ENCODE measurements around the gene DDX43. TPM values are rescaled to one million over a fixed set of nuclear protein-coding genes. Genes with fewer than 3 reads are reported as not detected.

Gene DDX43
- total RNA-seq, result not detected in 3 replicates

DNA sequence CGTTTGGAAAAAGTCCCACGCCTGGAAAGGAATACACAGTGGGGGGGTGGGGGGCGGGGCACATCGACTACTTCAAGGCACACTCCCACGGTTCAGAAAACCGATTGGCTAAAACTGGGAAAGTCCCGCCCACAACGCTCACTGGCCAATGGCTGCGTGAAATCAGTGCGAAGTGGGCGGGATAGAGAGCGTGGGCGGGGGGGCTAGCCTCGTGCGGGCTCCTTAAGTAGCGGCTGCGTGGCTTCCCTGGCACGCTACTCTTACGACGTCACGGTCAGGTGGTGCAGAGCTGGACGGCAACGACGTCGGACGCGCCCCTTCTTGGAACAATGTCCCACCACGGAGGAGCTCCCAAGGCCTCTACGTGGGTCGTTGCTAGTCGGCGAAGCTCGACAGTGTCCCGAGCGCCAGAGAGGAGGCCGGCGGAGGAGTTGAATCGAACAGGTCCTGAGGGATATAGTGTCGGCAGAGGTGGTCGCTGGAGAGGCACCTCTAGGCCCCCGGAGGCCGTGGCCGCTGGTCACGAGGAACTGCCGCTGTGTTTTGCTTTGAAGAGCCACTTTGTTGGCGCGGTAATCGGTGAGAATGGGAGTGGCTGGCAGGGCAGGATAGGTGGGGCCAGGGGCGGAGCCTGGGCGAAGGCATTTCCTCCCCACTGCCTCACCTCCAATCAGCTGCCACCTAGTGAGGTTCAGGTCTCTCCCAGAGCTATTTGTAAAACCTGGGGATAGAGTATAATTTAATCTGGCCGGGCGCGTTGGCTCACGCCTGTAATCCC, at the start of gene DDX43:
TSS of gene DDX43 (plus strand) at position 252 of the 778 bp plus-strand sequence. CDS start at position 330, 78 bp downstream.
- Mint-ChIP-seq H3K36me3 (no peaks in the 10 kb centered on the region), H3K9me3 (no peaks in the 10 kb centered on the region), H3K27ac (no peak within 1 kb of the TSS), H3K4me1 (no peaks in the 10 kb centered on the region), H3K4me3 (no peak within 1 kb of the TSS), H3K27me3 (ENCODE audit: low read depth) (peaks cover 2% of the 10 kb centered on the region)
- no peak for DNase-seq (ENCODE audit: low spot score in 2 of 2, unreplicated experiment in 2 of 2)
- TF ChIP-seq, protein P1, sequence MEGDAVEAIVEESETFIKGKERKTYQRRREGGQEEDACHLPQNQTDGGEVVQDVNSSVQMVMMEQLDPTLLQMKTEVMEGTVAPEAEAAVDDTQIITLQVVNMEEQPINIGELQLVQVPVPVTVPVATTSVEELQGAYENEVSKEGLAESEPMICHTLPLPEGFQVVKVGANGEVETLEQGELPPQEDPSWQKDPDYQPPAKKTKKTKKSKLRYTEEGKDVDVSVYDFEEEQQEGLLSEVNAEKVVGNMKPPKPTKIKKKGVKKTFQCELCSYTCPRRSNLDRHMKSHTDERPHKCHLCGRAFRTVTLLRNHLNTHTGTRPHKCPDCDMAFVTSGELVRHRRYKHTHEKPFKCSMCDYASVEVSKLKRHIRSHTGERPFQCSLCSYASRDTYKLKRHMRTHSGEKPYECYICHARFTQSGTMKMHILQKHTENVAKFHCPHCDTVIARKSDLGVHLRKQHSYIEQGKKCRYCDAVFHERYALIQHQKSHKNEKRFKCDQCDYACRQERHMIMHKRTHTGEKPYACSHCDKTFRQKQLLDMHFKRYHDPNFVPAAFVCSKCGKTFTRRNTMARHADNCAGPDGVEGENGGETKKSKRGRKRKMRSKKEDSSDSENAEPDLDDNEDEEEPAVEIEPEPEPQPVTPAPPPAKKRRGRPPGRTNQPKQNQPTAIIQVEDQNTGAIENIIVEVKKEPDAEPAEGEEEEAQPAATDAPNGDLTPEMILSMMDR (IDR thresholded peaks at IDR 0.05; ENCODE audit: unreplicated experiment), result no peak

DNA sequence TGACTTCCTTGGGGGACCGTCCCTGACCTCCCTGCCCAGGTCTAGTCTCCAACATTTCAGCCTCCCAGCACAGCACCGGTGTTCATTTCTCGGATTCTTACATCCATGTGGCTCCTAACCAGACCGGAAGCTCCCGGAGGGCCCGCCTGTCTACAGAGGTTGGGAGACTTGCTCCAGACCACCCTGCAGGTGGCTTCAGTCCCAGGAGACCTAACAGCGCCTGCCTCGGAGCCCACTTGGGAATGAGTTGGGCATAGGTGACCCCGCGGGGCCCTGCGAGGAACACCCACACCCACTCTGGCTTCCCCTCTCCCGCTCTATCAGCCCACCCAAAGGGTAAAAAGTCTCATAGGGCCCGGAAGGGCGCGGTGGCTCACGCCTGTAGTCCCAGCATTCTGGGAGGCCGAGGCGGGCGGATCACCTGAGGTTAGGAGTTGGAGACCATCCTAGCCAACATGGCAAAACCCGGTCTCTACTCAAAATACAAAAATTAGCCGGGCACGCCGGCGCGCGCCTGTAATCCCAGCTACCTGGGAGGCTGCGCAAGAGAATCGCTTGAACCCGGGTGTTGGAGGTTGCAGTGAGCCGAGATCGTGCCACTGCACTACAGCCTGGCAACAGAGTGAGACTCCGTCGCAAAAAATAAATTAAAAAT, 46.0 kb upstream of the DDX43 start:
- Mint-ChIP-seq H3K4me1 (peaks cover 3% of the 10 kb centered on the region), H3K36me3 (no peaks in the 10 kb centered on the region), H3K27ac (no peak overlapping the region), H3K4me3 (no peak overlapping the region), H3K27me3 (ENCODE audit: low read depth) (peaks cover 63% of the 10 kb centered on the region), H3K9me3 (no peaks in the 10 kb centered on the region)
- TF ChIP-seq, protein P1 (IDR thresholded peaks at IDR 0.05; ENCODE audit: unreplicated experiment), result no peak
- DNase-seq (ENCODE audit: low spot score in 2 of 2, unreplicated experiment in 2 of 2), result no peak

DNA sequence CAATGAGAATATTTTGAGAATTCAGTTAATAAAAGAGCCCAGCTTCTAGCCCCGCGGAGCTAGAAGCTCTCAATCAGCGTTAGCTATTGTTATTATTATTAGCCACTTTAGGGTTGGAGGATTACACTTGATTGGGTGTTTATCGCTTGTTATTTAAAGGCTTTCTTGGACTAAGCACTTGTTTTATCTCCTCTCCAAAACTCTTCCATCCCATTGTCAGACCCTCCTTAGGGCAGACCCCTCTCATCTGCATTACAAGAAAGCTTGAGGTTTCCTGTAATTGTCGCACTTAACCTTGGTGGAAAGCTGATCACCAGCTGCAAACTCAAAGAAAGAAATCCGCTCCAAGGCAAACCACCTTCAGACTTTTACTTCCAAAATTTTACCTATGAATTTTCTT, 45.3 kb upstream of the DDX43 start:
- Mint-ChIP-seq H3K36me3 (no peaks in the 10 kb centered on the region), H3K4me3 (no peak overlapping the region), H3K9me3 (no peaks in the 10 kb centered on the region), H3K27me3 (ENCODE audit: low read depth) (peaks cover 61% of the 10 kb centered on the region), H3K4me1 (no peaks in the 10 kb centered on the region), H3K27ac (no peak overlapping the region)
- no peak for DNase-seq (ENCODE audit: low spot score in 2 of 2, unreplicated experiment in 2 of 2)
- TF ChIP-seq, protein P1 (IDR thresholded peaks at IDR 0.05; ENCODE audit: unreplicated experiment), result no peak

DNA sequence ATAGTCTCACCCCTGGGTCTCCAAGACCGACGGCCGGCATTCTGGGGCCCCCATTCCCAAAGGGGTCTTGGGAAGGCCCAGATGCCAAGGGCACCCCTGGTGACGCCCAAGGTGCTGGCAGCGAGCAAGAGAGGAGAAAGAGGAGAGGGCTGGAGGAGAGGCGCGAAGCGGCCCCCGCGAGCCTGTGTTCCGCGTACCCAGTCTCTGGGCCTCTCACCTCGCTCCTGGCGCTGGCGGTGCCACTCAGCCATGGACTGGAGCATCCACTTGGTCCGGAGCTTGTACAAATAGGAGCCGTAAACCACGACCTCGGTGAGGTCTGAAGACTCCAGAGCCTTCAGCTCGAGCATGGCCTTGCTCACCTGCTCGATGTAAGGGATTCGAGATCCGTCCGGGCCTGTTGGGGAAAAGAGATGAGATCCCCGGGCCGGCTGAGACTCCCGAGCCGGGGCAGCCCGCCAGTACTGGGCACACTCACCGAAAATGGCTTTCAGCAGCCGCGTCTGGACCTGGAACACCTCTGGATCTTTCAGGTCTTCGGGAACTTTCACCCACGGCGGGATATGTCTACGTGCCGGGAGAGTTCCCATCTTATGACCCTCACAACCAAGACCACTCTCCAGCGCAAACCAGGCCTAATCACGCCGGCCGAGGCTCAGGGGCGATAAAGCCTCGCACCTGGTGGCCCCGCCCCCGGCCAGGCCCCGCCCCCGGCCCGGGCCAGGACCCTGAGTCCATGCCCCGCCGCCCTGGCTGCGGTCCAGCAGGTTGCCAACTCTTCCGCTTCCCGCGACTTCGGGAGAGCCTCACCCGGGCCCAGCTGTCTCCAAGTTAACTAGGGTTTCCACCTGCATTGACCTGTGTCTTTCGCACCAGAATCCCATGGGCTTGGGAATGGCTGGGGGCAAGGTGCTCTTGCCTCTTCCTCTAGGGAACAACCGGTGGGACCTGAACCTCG, 40.7 kb upstream of the DDX43 start, which contains the start of gene DPPA5:
TSS of gene DPPA5 (minus strand) at position 641 of the 958 bp plus-strand sequence. CDS start at position 590, 51 bp downstream.
- H3K36me3 Mint-ChIP-seq, result no peaks in the 10 kb centered on the region
- H3K27me3 Mint-ChIP-seq (ENCODE audit: low read depth), result peaks cover 35% of the 10 kb centered on the region
- no peak for DNase-seq (ENCODE audit: low spot score in 2 of 2, unreplicated experiment in 2 of 2)
- no peaks in the 10 kb centered on the region for H3K4me1 Mint-ChIP-seq
- H3K9me3 Mint-ChIP-seq, result no peaks in the 10 kb centered on the region
- no peak within 1 kb of the TSS for H3K4me3 Mint-ChIP-seq
- H3K27ac Mint-ChIP-seq, result no peak within 1 kb of the TSS
- TF ChIP-seq, protein P1 (IDR thresholded peaks at IDR 0.05; ENCODE audit: unreplicated experiment), result no peak

DNA sequence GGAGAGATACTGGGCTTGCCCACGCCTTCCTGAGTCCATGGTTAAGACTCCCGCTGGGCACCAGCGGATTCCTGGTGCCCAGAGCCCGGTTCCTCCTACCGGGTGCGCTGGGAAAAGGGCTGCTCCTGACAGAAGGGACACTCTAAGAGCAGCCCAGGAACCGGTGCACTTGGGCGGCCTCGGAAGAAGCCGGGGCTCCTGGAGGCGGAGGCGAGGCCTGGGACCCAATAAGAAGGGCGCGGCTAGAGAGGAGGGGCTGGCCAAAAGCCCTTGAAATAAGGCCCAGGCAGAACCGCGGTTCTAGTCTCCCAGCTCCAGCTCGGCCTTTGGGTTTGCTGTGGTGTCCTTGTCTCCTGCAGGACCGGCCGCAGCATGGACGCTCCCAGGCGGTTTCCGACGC, 32.3 kb upstream of the DDX43 start, which contains the start of gene KHDC3L:
TSS of gene KHDC3L (plus strand) at position 301 of the 400 bp plus-strand sequence. CDS start at position 373, 72 bp downstream.
- no peak within 1 kb of the TSS for H3K4me3 Mint-ChIP-seq
- H3K9me3 Mint-ChIP-seq, result no peaks in the 10 kb centered on the region
- DNase-seq (ENCODE audit: low spot score in 2 of 2, unreplicated experiment in 2 of 2), result no peak
- H3K36me3 Mint-ChIP-seq, result no peaks in the 10 kb centered on the region
- no peak within 1 kb of the TSS for H3K27ac Mint-ChIP-seq
- H3K4me1 Mint-ChIP-seq, result no peaks in the 10 kb centered on the region
- TF ChIP-seq, protein P1 (IDR thresholded peaks at IDR 0.05; ENCODE audit: unreplicated experiment), result no peak
- no peaks in the 10 kb centered on the region for H3K27me3 Mint-ChIP-seq (ENCODE audit: low read depth)
